Stimulated activated effector memory CD8-positive, alpha-beta T cell treated with anti-CD3 and anti-CD28 coated beads, Interleukin-12 subunit alpha, Interleukin-12 subunit beta, amount 100 ng/mL, for 72 hours (primary cell): Measurements from ENCODE around the gene SRGAP1.

Source experiments
- ATAC-seq: fragments of 150-1000 bp; cut with Tn5 transposase; 2 replicates; pipeline ENCODE4 v1.10.0; 2021
- DNase-seq, 2 donors: peaks; one replicate each; pipeline ENCODE4 v3.0.0; 2021 to 2022; ENCODE audit warnings: low spot score in 2 of 2
- H3K27ac Mint-ChIP-seq: one replicate; pipeline ENCODE4 v1.8.0; 2022; ENCODE audit warnings: mild to moderate bottlenecking, mixed read lengths
- H3K36me3 Mint-ChIP-seq: one replicate; pipeline ENCODE4 v1.8.0; 2022; ENCODE audit warnings: mild to moderate bottlenecking, mixed read lengths
- H3K4me1 Mint-ChIP-seq: one replicate; pipeline ENCODE4 v1.8.0; 2022; ENCODE audit warnings: mixed read lengths
- H3K4me3 Mint-ChIP-seq: one replicate; pipeline ENCODE4 v1.8.0; 2022; ENCODE audit warnings: mild to moderate bottlenecking, mixed read lengths
- H3K9me3 Mint-ChIP-seq: one replicate; pipeline ENCODE4 v1.8.0; 2022; ENCODE audit warnings: mixed read lengths

Gene SRGAP1

DNA sequence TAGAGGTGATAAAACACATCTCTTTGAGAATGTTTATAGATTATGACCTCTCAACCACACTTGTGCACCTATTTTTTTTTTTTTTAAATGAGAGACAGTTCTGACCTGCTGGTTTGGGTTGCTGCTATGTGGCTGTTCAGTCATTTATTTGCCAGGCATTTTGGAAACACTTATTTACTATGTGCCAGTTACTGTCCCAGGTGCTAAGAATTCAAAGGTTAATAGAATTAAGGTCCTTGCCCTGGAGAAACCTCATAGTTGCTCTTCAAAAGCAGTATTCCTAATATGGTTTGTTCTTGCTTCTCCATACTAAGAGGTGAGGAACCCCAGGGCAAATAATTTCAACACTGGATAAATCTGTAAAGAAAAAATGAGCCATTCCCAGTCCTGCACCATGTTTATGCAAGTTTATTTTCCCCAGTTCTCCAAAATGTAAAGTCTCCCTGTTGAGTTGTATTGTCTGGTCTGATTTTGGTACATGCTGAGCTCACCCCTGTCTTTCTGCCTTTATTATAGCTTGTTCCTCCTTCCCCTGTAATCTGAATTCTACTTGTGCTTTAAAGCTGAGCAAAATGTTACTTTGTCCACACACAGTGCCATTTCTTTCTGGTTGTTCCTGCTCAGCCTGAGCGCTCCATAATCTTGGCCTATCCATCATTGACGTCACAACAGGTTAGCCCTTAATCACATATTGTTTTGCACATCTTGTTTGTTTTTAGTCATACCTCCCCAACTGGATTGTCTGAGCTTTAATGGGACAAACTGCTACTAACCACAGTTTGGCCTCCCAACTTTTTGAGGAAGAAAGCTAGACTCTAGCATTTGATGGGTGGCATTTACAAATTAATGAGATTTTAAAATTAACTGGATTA is 56.7 kb downstream of the SRGAP1 start:
- H3K36me3 Mint-ChIP-seq = no peaks in the 10 kb centered on the region
- no peaks in the 10 kb centered on the region for H3K9me3 Mint-ChIP-seq
- ATAC-seq (no peak), DNase-seq (no peak)
- H3K4me3 Mint-ChIP-seq = no peak overlapping the region
- no peak overlapping the region for H3K27ac Mint-ChIP-seq
- H3K4me1 Mint-ChIP-seq = no peaks in the 10 kb centered on the region

- ATAC-seq = no peak
- Mint-ChIP-seq H3K27ac (no peak overlapping the region), H3K4me1 (no peaks in the 10 kb centered on the region)
Observed at GRCh38 chr12:63904653-63905052, 60.2 kb downstream of the SRGAP1 start.

DNA sequence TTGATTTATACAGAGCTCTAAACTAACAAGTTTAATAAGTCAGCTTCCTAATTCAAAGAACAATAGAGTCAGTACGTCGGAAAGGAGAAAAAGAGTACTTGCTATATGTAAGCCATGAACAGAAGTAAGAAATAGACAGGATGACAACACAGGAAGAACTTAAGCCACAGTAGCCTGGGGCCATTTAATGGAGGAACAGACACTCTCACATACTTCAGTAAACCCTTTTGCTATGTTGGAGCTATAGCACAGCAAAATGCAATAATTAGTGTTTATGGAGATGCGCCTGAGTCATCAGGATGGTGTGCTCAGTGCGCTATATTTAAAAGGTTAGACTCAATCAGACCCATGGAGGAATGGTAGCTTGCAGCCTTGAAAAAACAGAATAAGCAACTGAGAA is 61.0 kb downstream of the SRGAP1 start:
- DNase-seq (no peak), ATAC-seq (no peak)
- no peak overlapping the region for H3K27ac Mint-ChIP-seq

More at GRCh38 chr12:63904653-63905052, 60.2 kb downstream of the SRGAP1 start:
- DNase-seq = no peak
- Mint-ChIP-seq H3K36me3 (no peaks in the 10 kb centered on the region), H3K9me3 (no peaks in the 10 kb centered on the region), H3K4me3 (no peak overlapping the region)

DNA sequence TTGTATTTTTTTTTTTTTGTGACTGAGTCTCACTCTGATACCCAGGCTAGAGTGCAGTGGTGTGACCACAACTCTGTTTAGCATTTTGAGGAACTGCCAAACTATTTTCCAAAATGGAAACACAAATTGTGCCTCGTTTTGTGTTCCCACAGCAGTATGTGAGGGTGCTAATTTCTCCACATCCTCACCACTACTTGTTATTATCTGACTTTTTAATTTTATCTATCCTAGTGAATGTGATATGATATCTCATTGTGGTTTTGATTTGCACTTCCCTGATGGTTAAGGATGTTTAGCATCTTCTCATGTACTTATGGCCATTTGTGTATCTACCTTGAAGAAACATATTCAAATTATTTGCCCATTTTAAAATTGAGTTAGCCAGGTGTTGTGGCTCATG is 62.4 kb downstream of the SRGAP1 start:
- ATAC-seq (no peak), DNase-seq (no peak)
- Mint-ChIP-seq H3K4me1 (no peaks in the 10 kb centered on the region), H3K36me3 (no peaks in the 10 kb centered on the region), H3K27ac (no peak overlapping the region), H3K4me3 (no peak overlapping the region), H3K9me3 (no peaks in the 10 kb centered on the region)

More for the DNA sequence above, 61.0 kb downstream of the SRGAP1 start:
- no peaks in the 10 kb centered on the region for H3K9me3 Mint-ChIP-seq
- H3K4me3 Mint-ChIP-seq = no peak overlapping the region
- no peaks in the 10 kb centered on the region for H3K36me3 Mint-ChIP-seq
- no peaks in the 10 kb centered on the region for H3K4me1 Mint-ChIP-seq

- ATAC-seq = no peak
- H3K9me3 Mint-ChIP-seq = no peaks in the 10 kb centered on the region
Observed at GRCh38 chr12:63907561-63907960, 63.1 kb downstream of the SRGAP1 start.

GRCh38 chr12:63909746-63910145 is 65.2 kb downstream of the SRGAP1 start:
- no peaks in the 10 kb centered on the region for H3K9me3 Mint-ChIP-seq

More at GRCh38 chr12:63907561-63907960, 63.1 kb downstream of the SRGAP1 start:
- no peak for DNase-seq
- H3K4me3 Mint-ChIP-seq = no peak overlapping the region
- H3K27ac Mint-ChIP-seq = no peak overlapping the region
- H3K36me3 Mint-ChIP-seq = no peaks in the 10 kb centered on the region
- no peaks in the 10 kb centered on the region for H3K4me1 Mint-ChIP-seq

DNA sequence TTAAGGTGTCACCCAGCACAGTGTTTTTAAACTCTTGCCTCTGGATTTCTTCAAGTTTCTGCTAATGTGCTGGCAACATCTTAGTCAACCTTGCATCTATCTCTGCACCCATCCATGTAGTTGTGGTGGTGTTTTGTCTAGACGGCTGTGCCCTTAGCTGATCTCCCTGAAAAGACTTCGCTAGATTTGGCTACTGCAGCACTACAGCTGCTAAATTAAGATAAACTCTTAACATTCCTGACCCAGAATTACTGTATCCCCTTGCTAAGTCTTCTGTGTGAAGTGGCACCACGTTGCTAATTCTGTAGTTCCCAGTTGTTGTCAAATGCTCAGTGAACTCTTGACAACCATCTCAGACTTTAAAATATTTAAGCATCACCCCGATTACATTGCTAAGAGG is 66.8 kb downstream of the SRGAP1 start:
- no peak overlapping the region for H3K4me3 Mint-ChIP-seq
- H3K4me1 Mint-ChIP-seq = no peaks in the 10 kb centered on the region
- H3K27ac Mint-ChIP-seq = no peak overlapping the region
- DNase-seq = no peak
- H3K9me3 Mint-ChIP-seq = no peaks in the 10 kb centered on the region
- no peaks in the 10 kb centered on the region for H3K36me3 Mint-ChIP-seq
- no peak for ATAC-seq

More at GRCh38 chr12:63909746-63910145, 65.2 kb downstream of the SRGAP1 start:
- ATAC-seq (no peak), DNase-seq (no peak)
- Mint-ChIP-seq H3K4me3 (no peak overlapping the region), H3K36me3 (no peaks in the 10 kb centered on the region), H3K4me1 (no peaks in the 10 kb centered on the region), H3K27ac (no peak overlapping the region)

- Mint-ChIP-seq H3K4me3 (no peak overlapping the region), H3K9me3 (no peaks in the 10 kb centered on the region), H3K36me3 (no peaks in the 10 kb centered on the region), H3K4me1 (no peaks in the 10 kb centered on the region), H3K27ac (no peak overlapping the region)
- no peak for DNase-seq
- no peak for ATAC-seq
Observed at GRCh38 chr12:63912651-63913050, 68.2 kb downstream of the SRGAP1 start.

DNA sequence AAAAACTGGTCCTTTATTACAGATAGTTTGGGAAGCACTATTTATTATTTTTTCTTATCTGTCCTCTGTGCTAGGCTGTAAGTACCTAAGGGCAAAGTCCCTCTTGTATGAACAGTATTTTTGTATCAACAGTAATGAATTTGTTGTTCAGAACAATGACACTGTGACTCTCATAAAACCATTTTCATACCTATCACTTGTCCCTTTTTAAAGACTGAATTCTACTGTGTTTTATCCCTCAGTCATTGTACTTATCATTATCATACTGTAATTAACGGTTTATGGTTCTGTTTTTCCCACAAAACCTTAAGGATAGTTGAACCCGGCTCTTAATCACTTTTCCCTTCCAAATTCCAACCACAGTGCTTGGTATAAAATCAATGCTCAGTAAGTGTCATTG is 69.4 kb downstream of the SRGAP1 start:
- no peak for ATAC-seq
- H3K9me3 Mint-ChIP-seq = no peaks in the 10 kb centered on the region
- DNase-seq = no peak
- no peak overlapping the region for H3K27ac Mint-ChIP-seq
- H3K36me3 Mint-ChIP-seq = no peaks in the 10 kb centered on the region
- no peak overlapping the region for H3K4me3 Mint-ChIP-seq
- H3K4me1 Mint-ChIP-seq = no peaks in the 10 kb centered on the region

DNA sequence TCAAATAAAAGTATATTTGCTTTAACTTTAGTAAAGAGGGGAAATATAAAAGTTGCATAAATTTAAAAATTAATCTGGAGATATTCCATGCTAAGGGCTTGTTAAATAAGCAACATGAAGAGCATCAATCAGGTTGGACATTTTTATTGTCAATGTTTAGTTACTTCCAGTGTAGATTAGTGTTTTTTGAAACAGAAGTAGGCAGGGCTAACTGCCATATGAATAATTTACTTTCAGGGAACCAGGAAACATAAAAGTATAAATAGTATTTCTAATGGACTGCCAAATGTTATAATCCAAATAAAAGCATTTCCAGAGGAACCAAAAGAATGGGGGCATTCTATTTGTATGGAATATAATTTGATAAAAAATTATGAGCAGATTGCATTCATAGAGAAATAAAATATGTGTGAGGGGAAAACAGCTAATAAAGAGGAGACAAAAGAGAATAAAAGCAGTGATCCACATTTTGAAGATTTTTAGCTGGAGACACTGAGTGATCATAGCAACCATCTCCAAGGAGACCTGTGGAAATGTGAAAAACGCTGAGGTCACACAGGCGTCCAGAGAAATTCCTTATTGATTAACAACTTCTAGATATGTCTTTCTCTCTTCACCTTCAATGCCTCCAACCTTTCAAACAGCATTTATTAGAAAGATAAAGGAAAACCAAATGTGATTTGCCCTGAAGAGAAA is 70.8 kb downstream of the SRGAP1 start:
- H3K4me1 Mint-ChIP-seq = no peaks in the 10 kb centered on the region
- DNase-seq = no peak
- no peaks in the 10 kb centered on the region for H3K9me3 Mint-ChIP-seq
- H3K27ac Mint-ChIP-seq = no peak overlapping the region
- no peak overlapping the region for H3K4me3 Mint-ChIP-seq
- H3K36me3 Mint-ChIP-seq = no peaks in the 10 kb centered on the region
- no peak for ATAC-seq

DNA sequence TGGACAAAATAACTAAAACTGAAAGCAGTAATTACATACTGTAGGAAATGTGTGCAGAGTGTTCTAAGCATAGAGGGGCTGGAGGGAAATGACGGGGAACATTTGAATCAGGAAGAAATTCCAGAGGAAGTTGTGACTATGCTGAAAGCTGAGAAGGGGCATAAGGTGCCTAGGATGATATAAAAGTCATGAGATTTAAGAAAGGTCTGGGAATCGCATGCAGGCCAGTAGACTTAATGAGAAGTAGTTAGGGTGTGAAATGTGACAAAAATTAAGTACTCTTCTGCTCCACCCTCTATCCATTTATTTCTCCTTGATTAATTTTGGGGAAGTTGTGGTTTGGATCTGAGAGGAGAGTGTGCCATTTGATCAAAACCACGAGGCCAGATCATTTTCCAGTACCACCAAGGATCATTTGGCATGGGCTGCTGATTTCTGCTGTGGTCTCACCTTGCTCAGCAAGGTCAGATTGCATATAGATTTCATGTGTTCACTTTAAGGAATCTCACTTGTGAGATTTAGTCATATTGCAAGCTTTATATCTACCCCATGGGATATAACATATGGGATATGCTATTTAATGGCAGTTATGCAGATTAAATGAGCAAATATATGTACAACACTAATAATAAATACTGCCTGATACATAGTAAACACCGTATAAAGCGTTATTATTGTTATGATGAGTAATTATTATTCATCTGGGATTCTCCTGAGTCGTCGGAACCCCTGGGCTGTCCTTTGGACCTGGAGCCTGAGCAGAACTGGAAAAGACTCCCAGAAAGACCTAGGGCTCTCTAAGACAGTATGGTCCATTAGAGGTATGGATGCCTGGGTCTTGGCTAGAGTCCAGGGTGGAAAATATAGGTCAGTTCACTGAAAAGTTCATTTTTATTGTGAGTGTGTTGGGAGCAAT is 72.3 kb downstream of the SRGAP1 start:
- no peaks in the 10 kb centered on the region for H3K36me3 Mint-ChIP-seq
- DNase-seq (no peak), ATAC-seq (no peak)
- H3K4me1 Mint-ChIP-seq = no peaks in the 10 kb centered on the region
- no peak overlapping the region for H3K4me3 Mint-ChIP-seq
- H3K9me3 Mint-ChIP-seq = no peaks in the 10 kb centered on the region
- no peak overlapping the region for H3K27ac Mint-ChIP-seq

DNA sequence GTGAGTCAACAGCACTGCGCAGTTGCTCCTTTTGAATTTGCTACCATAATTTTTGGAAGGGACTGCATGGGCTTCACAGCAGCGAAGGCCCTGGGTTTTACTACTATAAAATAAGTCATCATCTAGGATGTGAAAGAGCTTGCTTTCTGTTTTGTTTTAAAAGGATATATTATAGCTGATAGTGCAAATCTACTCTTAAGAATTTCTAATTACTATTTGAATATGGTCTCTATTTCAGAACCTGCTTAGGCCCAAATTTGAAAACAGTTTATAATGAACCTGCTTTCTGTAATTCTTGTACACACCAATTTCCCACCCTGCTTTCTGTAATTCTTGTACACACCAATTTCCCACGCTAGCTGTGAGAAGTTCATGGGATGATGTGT is 73.0 kb downstream of the SRGAP1 start:
- H3K36me3 Mint-ChIP-seq = no peaks in the 10 kb centered on the region
- no peaks in the 10 kb centered on the region for H3K4me1 Mint-ChIP-seq
- no peak overlapping the region for H3K4me3 Mint-ChIP-seq
- H3K27ac Mint-ChIP-seq = no peak overlapping the region
- no peaks in the 10 kb centered on the region for H3K9me3 Mint-ChIP-seq
- no peak for ATAC-seq
- no peak for DNase-seq

GRCh38 chr12:63917864-63918799 is 73.6 kb downstream of the SRGAP1 start:
- DNase-seq (no peak), ATAC-seq (no peak)
- Mint-ChIP-seq H3K36me3 (no peaks in the 10 kb centered on the region), H3K9me3 (no peaks in the 10 kb centered on the region), H3K27ac (no peak overlapping the region), H3K4me3 (no peak overlapping the region), H3K4me1 (no peaks in the 10 kb centered on the region)

DNA sequence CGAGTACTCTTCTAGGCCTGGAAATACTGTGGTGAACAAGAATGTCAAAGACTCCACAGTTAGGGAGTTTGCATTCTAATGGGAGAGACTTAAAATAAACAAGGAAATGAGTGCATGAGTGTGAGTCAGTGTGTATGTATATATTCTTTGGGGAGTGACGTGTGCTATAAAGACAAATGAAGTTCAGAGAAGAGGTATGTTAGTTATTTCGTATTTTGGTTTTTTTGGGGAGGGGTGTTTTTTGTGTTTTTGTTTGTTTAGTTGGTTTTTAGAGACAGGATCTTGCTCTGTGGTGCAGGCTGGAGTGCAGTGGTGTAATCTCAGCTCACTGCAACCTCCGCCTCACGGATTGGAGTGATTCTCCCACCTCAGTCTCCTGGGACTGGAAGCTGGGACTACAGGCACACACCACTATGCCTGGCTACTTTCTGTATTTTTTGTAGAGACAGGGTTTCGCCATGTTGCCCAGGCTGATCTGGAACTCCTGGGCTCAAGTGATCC is 74.3 kb downstream of the SRGAP1 start:
- Mint-ChIP-seq H3K4me1 (no peaks in the 10 kb centered on the region), H3K9me3 (no peaks in the 10 kb centered on the region), H3K27ac (no peak overlapping the region), H3K4me3 (no peak overlapping the region), H3K36me3 (no peaks in the 10 kb centered on the region)
- ATAC-seq (no peak), DNase-seq (no peak)
